ENCODE results near the gene IFFO2. TPM values are rescaled to one million over a fixed set of nuclear protein-coding genes. Genes with fewer than 3 reads are reported as not detected.

Gene IFFO2
- total and polyA plus RNA-seq, 2 of the 13 experiments (the other 11 are each of a cell fraction or from before 2014, with no cell fraction given): 7.3 to 16.7 TPM

- TF ChIP-seq ARID4A (CRISPR knock-in tag; IDR thresholded peaks at IDR 0.05; ENCODE audit: borderline replicate concordance) (peak; percentile 83; the same call in 1 of the 2 replicates), ZBTB38 (CRISPR knock-in tag; IDR thresholded peaks at IDR 0.05) (no peak; the same call in 1 of the 2 replicates)
Measured at GRCh38 chr1:18948913-18949685, 7.4 kb downstream of the IFFO2 start (continued).

GRCh38 chr1:18948048-18948912 is 8.2 kb downstream of the IFFO2 start:
- H3K9me3 ChIP-seq (ENCODE audit: low read length): no peaks in the 10 kb centered on the region
- no peak for FAIRE-seq
- ChIA-PET POLR2A (interaction anchor here (0.7 to 2.6 kb wide), 13 partner anchors 8 to 139 kb away, joined by 3 to 16 read pairs (median 5); partner anchors contain the start of gene IFFO2), CTCF (ENCODE audit: low intra/inter-chr PET ratio, low total read pairs) (interaction anchor here (3.0 kb wide), 1 partner anchor 35 kb away, joined by 14 read pairs; no protein-coding TSS in a partner anchor)
- H2AFZ ChIP-seq (ENCODE audit: low read length): no peak overlapping the region
- 36% methylated on average over 9 of the region's 15 CpGs for WGBS (ENCODE audit: low lambda C conversion rate)
- peak; percentile 45 for ATAC-seq
- DNase-seq (ENCODE audit: low spot score): no peak
- peak overlapping the region; percentile 98 for H3K4me2 ChIP-seq (ENCODE audit: low read depth, low read length)
- H3K27me3 ChIP-seq (ENCODE audit: control insufficient read depth in 1 of 2, insufficient read depth in 2 of 2, low read length in 2 of 2): no peaks in the 10 kb centered on the region
- H3K9ac ChIP-seq (ENCODE audit: insufficient read depth, low read depth, low read length): peak overlapping the region; percentile 48
- H3K4me3 ChIP-seq (replicated peaks in 1 of 3; ENCODE audit: insufficient read depth in 1 of 3, low read depth in 2 of 3, low read length in 3 of 3): peak overlapping the region; percentile 14 to 75 (median 53); a peak in 5 of 6 replicates
- peaks cover 0 to 2% of the 10 kb centered on the region in 2 experiments; a peak in 1 of 5 replicates for H3K36me3 ChIP-seq (replicated peaks in 1 of 2; ENCODE audit: control insufficient read depth in 1 of 2, insufficient read depth in 2 of 2, low read length in 2 of 2)
- peaks cover 82% of the 10 kb centered on the region for H3K4me1 ChIP-seq (ENCODE audit: insufficient read depth, low read length)
- H3K79me2 ChIP-seq (ENCODE audit: insufficient read depth, low read length): peaks cover 82% of the 10 kb centered on the region
- peak overlapping the region; percentile 93 for H3K27ac ChIP-seq (ENCODE audit: extremely low read length, insufficient read depth, low read length)
- BruUV-seq (replicated peaks): no TSS peak
- intact Hi-C loops (cut with micrococcal nuclease; ENCODE audit: unreplicated experiment) (no loop called here), in situ Hi-C loops (cut with HindIII; ENCODE audit: extremely low pct_ligation_motif_present, low pct_unique_long_range_greater_than_20kb) (loop anchor here (5.0 kb wide), 1 partner anchor 41 kb away; no protein-coding TSS in a partner anchor)
- H4K20me1 ChIP-seq (ENCODE audit: insufficient read depth, low read length): no peaks in the 10 kb centered on the region
- TF ChIP-seq, protein P1, sequence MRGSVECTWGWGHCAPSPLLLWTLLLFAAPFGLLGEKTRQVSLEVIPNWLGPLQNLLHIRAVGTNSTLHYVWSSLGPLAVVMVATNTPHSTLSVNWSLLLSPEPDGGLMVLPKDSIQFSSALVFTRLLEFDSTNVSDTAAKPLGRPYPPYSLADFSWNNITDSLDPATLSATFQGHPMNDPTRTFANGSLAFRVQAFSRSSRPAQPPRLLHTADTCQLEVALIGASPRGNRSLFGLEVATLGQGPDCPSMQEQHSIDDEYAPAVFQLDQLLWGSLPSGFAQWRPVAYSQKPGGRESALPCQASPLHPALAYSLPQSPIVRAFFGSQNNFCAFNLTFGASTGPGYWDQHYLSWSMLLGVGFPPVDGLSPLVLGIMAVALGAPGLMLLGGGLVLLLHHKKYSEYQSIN (CRISPR knock-in tag; IDR thresholded peaks at IDR 0.05; ENCODE audit: borderline replicate concordance): no peak
- TF ChIP-seq FOXC1 (CRISPR knock-in tag; IDR thresholded peaks at IDR 0.05; ENCODE audit: borderline replicate concordance): no peak
- TF ChIP-seq KDM1A (CRISPR knock-in tag; IDR thresholded peaks at IDR 0.05): peak; percentile 85
- TF ChIP-seq, protein P2, sequence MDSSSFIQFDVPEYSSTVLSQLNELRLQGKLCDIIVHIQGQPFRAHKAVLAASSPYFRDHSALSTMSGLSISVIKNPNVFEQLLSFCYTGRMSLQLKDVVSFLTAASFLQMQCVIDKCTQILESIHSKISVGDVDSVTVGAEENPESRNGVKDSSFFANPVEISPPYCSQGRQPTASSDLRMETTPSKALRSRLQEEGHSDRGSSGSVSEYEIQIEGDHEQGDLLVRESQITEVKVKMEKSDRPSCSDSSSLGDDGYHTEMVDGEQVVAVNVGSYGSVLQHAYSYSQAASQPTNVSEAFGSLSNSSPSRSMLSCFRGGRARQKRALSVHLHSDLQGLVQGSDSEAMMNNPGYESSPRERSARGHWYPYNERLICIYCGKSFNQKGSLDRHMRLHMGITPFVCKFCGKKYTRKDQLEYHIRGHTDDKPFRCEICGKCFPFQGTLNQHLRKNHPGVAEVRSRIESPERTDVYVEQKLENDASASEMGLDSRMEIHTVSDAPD (CRISPR knock-in tag; IDR thresholded peaks at IDR 0.05): 0 out of 2 replicates have a peak, but pooled peaks have one; percentile 51
- TF ChIP-seq, protein P3, sequence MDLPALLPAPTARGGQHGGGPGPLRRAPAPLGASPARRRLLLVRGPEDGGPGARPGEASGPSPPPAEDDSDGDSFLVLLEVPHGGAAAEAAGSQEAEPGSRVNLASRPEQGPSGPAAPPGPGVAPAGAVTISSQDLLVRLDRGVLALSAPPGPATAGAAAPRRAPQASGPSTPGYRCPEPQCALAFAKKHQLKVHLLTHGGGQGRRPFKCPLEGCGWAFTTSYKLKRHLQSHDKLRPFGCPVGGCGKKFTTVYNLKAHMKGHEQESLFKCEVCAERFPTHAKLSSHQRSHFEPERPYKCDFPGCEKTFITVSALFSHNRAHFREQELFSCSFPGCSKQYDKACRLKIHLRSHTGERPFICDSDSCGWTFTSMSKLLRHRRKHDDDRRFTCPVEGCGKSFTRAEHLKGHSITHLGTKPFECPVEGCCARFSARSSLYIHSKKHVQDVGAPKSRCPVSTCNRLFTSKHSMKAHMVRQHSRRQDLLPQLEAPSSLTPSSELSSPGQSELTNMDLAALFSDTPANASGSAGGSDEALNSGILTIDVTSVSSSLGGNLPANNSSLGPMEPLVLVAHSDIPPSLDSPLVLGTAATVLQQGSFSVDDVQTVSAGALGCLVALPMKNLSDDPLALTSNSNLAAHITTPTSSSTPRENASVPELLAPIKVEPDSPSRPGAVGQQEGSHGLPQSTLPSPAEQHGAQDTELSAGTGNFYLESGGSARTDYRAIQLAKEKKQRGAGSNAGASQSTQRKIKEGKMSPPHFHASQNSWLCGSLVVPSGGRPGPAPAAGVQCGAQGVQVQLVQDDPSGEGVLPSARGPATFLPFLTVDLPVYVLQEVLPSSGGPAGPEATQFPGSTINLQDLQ (CRISPR knock-in tag; IDR thresholded peaks at IDR 0.05): 0 out of 2 replicates have a peak, but pooled peaks have one; percentile 5
